ENCODE measurements around the gene GUCY1A1. TPM values are rescaled to one million over a fixed set of nuclear protein-coding genes. Genes with fewer than 3 reads are reported as not detected.

The GUCY1A1 gene
- total and polyA plus RNA-seq, 2 of the 4 experiments (the other 2 are of a cell fraction) = 0.19 to 0.54 TPM

DNA sequence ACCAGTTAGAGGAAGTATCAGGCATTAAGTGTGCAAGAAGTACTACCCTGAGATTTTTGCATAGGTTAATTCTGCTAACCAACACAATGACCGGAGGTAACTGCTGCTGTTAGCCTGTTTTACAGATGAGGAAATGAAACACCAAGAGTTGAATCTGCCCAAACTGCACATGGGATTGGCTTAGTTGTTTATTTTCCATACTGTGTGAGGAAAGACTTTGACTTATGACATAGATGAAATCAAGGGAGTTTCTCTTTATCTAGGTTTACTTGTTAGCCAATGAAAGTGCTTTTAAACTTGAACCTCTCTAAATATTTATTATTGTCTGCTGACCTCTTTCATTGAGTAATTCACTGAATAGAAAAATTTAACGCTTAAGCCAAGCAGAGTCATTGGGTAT lies 102.4 kb downstream of the GUCY1A1 start:
- peak; percentile 90 for ATAC-seq (ENCODE audit: low read depth)
- Histone ChIP-seq H3K23ac (ENCODE audit: low read depth, low read length) (no peak overlapping the region), H3K9me1 (ENCODE audit: insufficient read depth, low read length) (no peaks in the 10 kb centered on the region), H4K91ac (ENCODE audit: insufficient read depth, low read depth, low read length) (no peak overlapping the region), H3K4ac (ENCODE audit: low read depth, low read length) (no peak overlapping the region), H2BK20ac (ENCODE audit: low read depth, low read length) (no peak overlapping the region), H4K20me1 (ENCODE audit: insufficient read depth, low read length) (no peaks in the 10 kb centered on the region), H3K27me3 (ENCODE audit: control insufficient read depth, insufficient read depth, low read length) (no peaks in the 10 kb centered on the region), H3K4me1 (ENCODE audit: control insufficient read depth, insufficient read depth, low read length) (peaks cover 3% of the 10 kb centered on the region), H4K5ac (ENCODE audit: low read depth, low read length) (no peak overlapping the region), H2AFZ (replicated peaks; ENCODE audit: low read length, poor library complexity) (no peak overlapping the region), H2BK5ac (ENCODE audit: low read depth, low read length, poor library complexity, severe bottlenecking) (no peak overlapping the region), H3K14ac (replicated peaks; ENCODE audit: low read depth, low read length) (no peak overlapping the region), H3K27ac (ENCODE audit: insufficient read depth, low read length) (no peak overlapping the region), H3K4me3 (ENCODE audit: insufficient read depth, low read depth, low read length) (no peak overlapping the region), H2AK9ac (replicated peaks; ENCODE audit: low read depth, low read length, poor library complexity) (no peak overlapping the region), H3K9me3 (ENCODE audit: control insufficient read depth, insufficient read depth, low read length) (no peaks in the 10 kb centered on the region), H3K4me2 (ENCODE audit: low read depth, low read length) (no peak overlapping the region), H3K18ac (ENCODE audit: low read depth, low read length) (no peak overlapping the region), H2BK15ac (ENCODE audit: low read depth, low read length) (no peak overlapping the region), H4K8ac (ENCODE audit: low read depth in 2 of 2, low read length in 2 of 2) (no peak overlapping the region), H2AK5ac (ENCODE audit: low read depth, low read length) (no peak overlapping the region), H3K9ac (ENCODE audit: low read depth, low read length) (no peak overlapping the region), H3K79me1 (ENCODE audit: low read depth in 1 of 2, low read length in 2 of 2) (no peaks in the 10 kb centered on the region), H3K56ac (ENCODE audit: extremely low read depth, insufficient read depth, low read length) (no peak overlapping the region), H3K36me3 (ENCODE audit: control insufficient read depth, insufficient read depth, low read length) (no peaks in the 10 kb centered on the region; the same call in 1 of the 2 replicates), H2BK120ac (ENCODE audit: low read depth, low read length) (no peak overlapping the region)
- ChIA-PET POLR2A (ENCODE audit: unreplicated experiment) (no interaction called here), CTCF (no interaction called here)
- TF ChIP-seq ELK1 (IDR thresholded peaks at IDR 0.05; ENCODE audit: borderline replicate concordance, low read depth, low read length) = no peak
- TF ChIP-seq RFX5 (IDR thresholded peaks at IDR 0.05; ENCODE audit: low read depth, low read length) = no peak
- no peak for TF ChIP-seq CHD1 (IDR thresholded peaks at IDR 0.05; ENCODE audit: low read depth, low read length)
- no peak for TF ChIP-seq SMC3 (IDR thresholded peaks at IDR 0.05; ENCODE audit: low read depth, low read length)
- in situ Hi-C loops (cut with MboI; ENCODE audit: low sequenced_read_pairs) = no loop called here
- no CpG with 5 or more reads among the region's 2 CpGs for WGBS, 2 experiments (ENCODE audit: extremely low coverage in 2 of 2, insufficient read length in 1 of 2)
- peak; percentile 73 for DNase-seq
- BruUV-seq (replicated peaks) = no TSS peak
- dilution Hi-C loops (cut with HindIII; ENCODE audit: low sequenced_read_pairs, unreplicated experiment) = no loop called here
- intact Hi-C loops (cut with micrococcal nuclease) = loop anchor here (5.0 kb wide), 1 partner anchor 102 kb away; the partner anchor contains the start of gene GUCY1A1
